Right lobe of liver (tissue), 6 donors: ENCODE data around the gene NOVA2. TPM values are rescaled to one million over a fixed set of nuclear protein-coding genes. Genes with fewer than 3 reads are reported as not detected.
"Not testable (repeated sequence)": the region's sequence is repeated elsewhere in the genome, so short reads cannot be mapped to it uniquely, and the experiment has no call there.

Experiments
- ATAC-seq, 4 donors: fragments of 200-7000 bp; cut with Tn5 transposase; one replicate each; pipeline ENCODE4 v1.9.1; 2020; ENCODE audit warnings: mild to moderate bottlenecking in 4 of 4, moderate library complexity in 4 of 4
- DNase-seq, 3 donors: peaks; one replicate each; pipeline ENCODE4 v3.0.0-alpha.2; 2020
- H3K27ac ChIP-seq, 3 donors: fragments of 200-600 bp; one replicate each; pipeline ENCODE4 v1.8.0; 2022
- H3K27me3 ChIP-seq, 2 donors: fragments of 200-600 bp; one replicate each; pipeline ENCODE4 v1.8.0; 2022
- H3K36me3 ChIP-seq, 4 donors: fragments of 200-600 bp; sonication (generic) in 1 of 4; one replicate each; pipeline versions ENCODE4 v1.5.1 to v1.8.0; 2017 to 2022; ENCODE audit warnings: control low read depth in 1 of 4
- H3K4me1 ChIP-seq, 4 donors: fragments of 200-600 bp; sonication (generic) in 1 of 4; one replicate each; pipeline versions ENCODE4 v1.5.1 to v1.8.0; 2017 to 2022; ENCODE audit warnings: control low read depth in 1 of 4
- H3K4me3 ChIP-seq, 3 donors: fragments of 200-600 bp; one replicate each; pipeline ENCODE4 v1.8.0; 2022
- H3K9me3 ChIP-seq, 4 donors: fragments of 200-600 bp; sonication (generic) in 1 of 4; one replicate each; pipeline versions ENCODE4 v1.5.1 to v1.8.0; 2017 to 2022; ENCODE audit warnings: control low read depth in 1 of 4
- CTCF ChIP-seq, 4 donors: fragments of 200-600 bp in 3 of 4; fragments of 450-650 bp in 1 of 4; IDR thresholded peaks; one replicate each; pipeline versions ENCODE4 v1.5.1 to v1.8.0; 2016 to 2022; ENCODE audit warnings: antibody characterized with exemption in 4 of 4, mild to moderate bottlenecking in 2 of 4
- POLR2A ChIP-seq: fragments of 450-650 bp; IDR thresholded peaks from one replicate; pipeline ENCODE4 v1.6.1; 2017; ENCODE audit warnings: antibody characterized with exemption, mild to moderate bottlenecking
- WGBS: methylation state at CpG from one replicate; pipeline ENCODE4 v1.1.6; 2018; ENCODE audit warnings: low coverage, low lambda C conversion rate; ENCODE audit not compliant: insufficient coverage; ENCODE audit errors: missing lambda C conversion rate; 5-methylcytosine and 5-hydroxymethylcytosine counted together
- intact Hi-C, 2 donors: fragments of 100-400 bp; cut with DNase I; formaldehyde crosslinking; loops; one replicate each; pipeline versions ENCODE4 v1.11.2 to v1.14.1; 2022
- total RNA-seq, 6 experiments: library from RNA; depleted of rRNA in 2 of 6; stranded (reverse); fragments of >200 nt in 2 of 6; fragmentation: NEBNext Ultra II Directional in 3 of 6; extraction: Animal tissue kit (Norgen Biotek cat#: 25700) in 3 of 6; gene quantifications; one replicate each; pipeline versions ENCODE4 v1.1.0 to v1.2.4, GENCODE V29; 2016 to 2023
- donor health status: DM: no; HTN: yes; CAD: no.
- donor health status: DM: no; HTN: no; CAD: no.
- donor health status: DM: no; HTN: no; CAD: no.
- donor health status: DM: no; HTN: yes; CAD: no.
- donor health status: DM: no; HTN: yes; CAD: no.

The NOVA2 gene
- total RNA-seq, 6 experiments from 2014 or later = 0.66 to 2.5 (median 0.85) TPM

- H3K27me3 ChIP-seq = no peaks in the 10 kb centered on the region
- no peak overlapping the region for H3K27ac ChIP-seq
- no peaks in the 10 kb centered on the region for H3K9me3 ChIP-seq
- H3K36me3 ChIP-seq = peaks cover 0 to 9% (median 2%) of the 10 kb centered on the region in 4 donors
- H3K4me1 ChIP-seq = peaks cover 0 to 10% (median 5%) of the 10 kb centered on the region in 4 donors
- intact Hi-C loops = loop anchor here in 1 of 2 donors (10.0 kb wide), 1 partner anchor 83 kb away; the partner anchor contains the start of gene RSPH6A
- ATAC-seq (no peak), DNase-seq (no peak)
- WGBS = 73% methylated on average over 2 of the region's 8 CpGs
- TF ChIP-seq CTCF (IDR thresholded peaks at IDR 0.05) (no peak), POLR2A (no peak)
- no peak overlapping the region for H3K4me3 ChIP-seq
These were observed 76.3 kb downstream of the NOVA2 start for GRCh38 chr19:45897261-45897812.

GRCh38 chr19:45895983-45896599, 77.6 kb downstream of the NOVA2 start:
- not testable (repeated sequence) for DNase-seq, H3K9me3 ChIP-seq, ATAC-seq, H3K4me1 ChIP-seq, H3K27ac ChIP-seq, H3K4me3 ChIP-seq, H3K36me3 ChIP-seq, H3K27me3 ChIP-seq
- intact Hi-C loops = loop anchor here in 1 of 2 donors (10.0 kb wide), 1 partner anchor 81 kb away; the partner anchor contains the start of gene RSPH6A
- WGBS = 92% methylated on average over 7 of the region's 12 CpGs

- DNase-seq (no peak), ATAC-seq (no peak)
- WGBS = 69% methylated on average over 7 of the region's 9 CpGs
- intact Hi-C loops = loop anchor here in 1 of 2 donors (10.0 kb wide), 1 partner anchor 81 kb away; the partner anchor contains the start of gene RSPH6A
- Histone ChIP-seq H3K4me1 (peaks cover 0 to 9% (median 2%) of the 10 kb centered on the region in 4 donors), H3K4me3 (no peak overlapping the region), H3K9me3 (no peaks in the 10 kb centered on the region), H3K27ac (no peak overlapping the region), H3K36me3 (peaks cover 0 to 9% (median 2%) of the 10 kb centered on the region in 4 donors), H3K27me3 (no peaks in the 10 kb centered on the region)
- TF ChIP-seq POLR2A (no peak), CTCF (IDR thresholded peaks at IDR 0.05) (no peak)
These were observed 78.1 kb downstream of the NOVA2 start for GRCh38 chr19:45895519-45895972.

GRCh38 chr19:45890877-45891276, 82.8 kb downstream of the NOVA2 start:
- H3K4me1 ChIP-seq = peaks cover 0 to 3% (median 0%) of the 10 kb centered on the region in 4 donors
- no peaks in the 10 kb centered on the region for H3K27me3 ChIP-seq
- intact Hi-C loops = loop anchor here in 1 of 2 donors (10.0 kb wide), 1 partner anchor 76 kb away; the partner anchor contains the start of gene RSPH6A
- no peak overlapping the region for H3K4me3 ChIP-seq
- ATAC-seq = no peak
- WGBS = no CpG with 5 or more reads among the region's 17 CpGs
- TF ChIP-seq POLR2A (no peak), CTCF (IDR thresholded peaks at IDR 0.05) (no peak)
- peaks cover 0 to 3% (median 0%) of the 10 kb centered on the region in 4 donors for H3K36me3 ChIP-seq
- no peak for DNase-seq
- H3K27ac ChIP-seq = no peak overlapping the region
- no peaks in the 10 kb centered on the region for H3K9me3 ChIP-seq
